ENCODE measurements around the gene CSF3. TPM values are rescaled to one million over a fixed set of nuclear protein-coding genes. Genes with fewer than 3 reads are reported as not detected.

The CSF3 gene
- total and polyA plus RNA-seq, 4 donors = 0.59 TPM; not detected in 3

- H3K4me3 ChIP-seq (ENCODE audit: low read depth, low read length) = no peak overlapping the region
- no CpG with 5 or more reads among the region's 1 CpG for WGBS (ENCODE audit: insufficient coverage)
- no peaks in the 10 kb centered on the region for H3K36me3 ChIP-seq (ENCODE audit: control insufficient read depth, insufficient read depth, low read length)
- H3K9me3 ChIP-seq (ENCODE audit: control insufficient read depth, insufficient read depth, low read length) = no peaks in the 10 kb centered on the region
- DNase-seq (ENCODE audit: low read depth in 4 of 6, low spot score in 6 of 6) = no peak
- no peak overlapping the region for H3K27ac ChIP-seq (ENCODE audit: low read depth, low read length)
- peaks cover 33% of the 10 kb centered on the region for H3K4me1 ChIP-seq (ENCODE audit: control insufficient read depth, insufficient read depth, low read length)
- H3K27me3 ChIP-seq (ENCODE audit: control insufficient read depth, insufficient read depth, low read length) = no peaks in the 10 kb centered on the region
Observed at GRCh38 chr17:40058865-40059264, 43.6 kb downstream of the CSF3 start.

DNA sequence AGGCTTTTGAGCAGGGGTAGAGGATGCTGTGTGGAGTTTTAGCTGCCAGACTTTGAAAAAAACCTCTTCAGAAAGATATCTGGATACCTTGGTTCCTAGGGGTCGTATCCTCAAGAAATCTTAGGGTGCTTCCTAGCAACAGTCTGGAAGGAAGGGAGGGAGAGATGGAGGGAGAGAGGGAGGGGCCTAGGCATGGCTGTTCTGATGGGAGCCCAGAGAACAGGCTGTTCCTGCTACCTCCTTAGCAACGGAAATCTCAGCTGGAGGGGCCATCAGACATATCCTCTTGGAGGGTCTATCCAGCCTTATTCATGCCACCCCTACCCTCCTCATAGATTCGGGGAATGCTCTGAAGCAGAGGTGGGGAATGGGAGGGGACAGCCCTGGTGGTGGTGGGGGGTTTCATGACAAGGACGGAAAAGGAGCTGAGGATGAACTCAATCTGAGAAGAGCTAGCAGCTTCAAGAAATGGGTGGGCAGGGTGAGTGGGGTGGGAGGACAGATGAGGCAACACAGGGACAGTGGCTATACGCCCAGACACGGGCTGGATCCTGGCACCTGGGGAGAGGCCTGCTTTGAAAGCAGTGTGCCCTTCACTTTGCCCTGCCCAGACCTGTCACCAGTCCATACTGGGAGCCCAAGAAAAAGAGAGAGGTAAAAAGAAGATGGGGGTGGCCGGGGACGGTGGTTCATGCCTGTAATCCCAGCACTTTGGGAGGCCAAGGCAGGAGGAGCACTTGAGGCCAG, 44.7 kb downstream of the CSF3 start:
- no peak for DNase-seq (ENCODE audit: low read depth in 4 of 6, low spot score in 6 of 6)
- no peak overlapping the region for H3K4me3 ChIP-seq (ENCODE audit: low read depth, low read length)
- H3K9me3 ChIP-seq (ENCODE audit: control insufficient read depth, insufficient read depth, low read length) = no peaks in the 10 kb centered on the region
- no peaks in the 10 kb centered on the region for H3K27me3 ChIP-seq (ENCODE audit: control insufficient read depth, insufficient read depth, low read length)
- no peak overlapping the region for H3K27ac ChIP-seq (ENCODE audit: low read depth, low read length)
- H3K36me3 ChIP-seq (ENCODE audit: control insufficient read depth, insufficient read depth, low read length) = no peaks in the 10 kb centered on the region
- H3K4me1 ChIP-seq (ENCODE audit: control insufficient read depth, insufficient read depth, low read length) = peaks cover 40% of the 10 kb centered on the region
- 62% methylated on average over 6 of the region's 8 CpGs for WGBS (ENCODE audit: insufficient coverage)

DNA sequence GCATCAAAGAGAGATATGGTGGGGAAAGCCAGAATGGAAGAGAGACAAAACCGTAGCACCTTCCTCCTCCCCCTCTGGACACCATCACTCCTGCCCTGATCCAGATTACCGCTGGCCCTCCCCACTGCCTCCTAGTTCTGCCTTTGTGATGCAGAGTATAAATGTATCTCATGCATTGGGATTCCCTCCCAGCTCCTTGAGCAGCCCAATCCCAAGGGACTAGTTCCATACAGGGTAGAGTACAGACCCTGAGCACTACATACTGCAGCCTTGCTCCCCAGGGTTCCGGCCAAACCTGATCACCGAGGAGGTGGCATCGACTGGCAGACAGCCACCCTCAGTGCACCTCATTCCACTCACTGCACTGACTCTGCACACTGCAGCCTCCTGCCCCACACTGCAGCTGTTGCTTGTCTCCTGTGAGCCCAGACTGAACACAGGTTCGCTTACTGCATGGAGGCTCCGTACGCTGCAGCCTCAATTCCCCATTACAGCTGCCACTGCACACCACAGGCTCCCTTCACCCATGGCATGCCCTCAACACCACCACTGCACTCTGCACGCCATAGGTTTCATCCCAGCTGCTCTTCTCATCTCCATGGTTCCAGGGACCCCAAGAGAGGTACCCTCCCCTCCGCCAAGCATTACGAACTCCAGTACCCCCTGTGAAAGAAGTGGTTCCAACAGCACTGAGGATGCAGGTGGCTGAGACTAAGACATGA, 45.8 kb downstream of the CSF3 start:
- no peaks in the 10 kb centered on the region for H3K27me3 ChIP-seq (ENCODE audit: control insufficient read depth, insufficient read depth, low read length)
- H3K4me3 ChIP-seq (ENCODE audit: low read depth, low read length) = no peak overlapping the region
- H3K36me3 ChIP-seq (ENCODE audit: control insufficient read depth, insufficient read depth, low read length) = peaks cover 4% of the 10 kb centered on the region
- H3K9me3 ChIP-seq (ENCODE audit: control insufficient read depth, insufficient read depth, low read length) = no peaks in the 10 kb centered on the region
- WGBS (ENCODE audit: insufficient coverage) = 50% methylated on average over 7 of the region's 11 CpGs
- DNase-seq (ENCODE audit: low read depth in 4 of 6, low spot score in 6 of 6) = no peak
- H3K4me1 ChIP-seq (ENCODE audit: control insufficient read depth, insufficient read depth, low read length) = peaks cover 51% of the 10 kb centered on the region
- no peak overlapping the region for H3K27ac ChIP-seq (ENCODE audit: low read depth, low read length)

DNA sequence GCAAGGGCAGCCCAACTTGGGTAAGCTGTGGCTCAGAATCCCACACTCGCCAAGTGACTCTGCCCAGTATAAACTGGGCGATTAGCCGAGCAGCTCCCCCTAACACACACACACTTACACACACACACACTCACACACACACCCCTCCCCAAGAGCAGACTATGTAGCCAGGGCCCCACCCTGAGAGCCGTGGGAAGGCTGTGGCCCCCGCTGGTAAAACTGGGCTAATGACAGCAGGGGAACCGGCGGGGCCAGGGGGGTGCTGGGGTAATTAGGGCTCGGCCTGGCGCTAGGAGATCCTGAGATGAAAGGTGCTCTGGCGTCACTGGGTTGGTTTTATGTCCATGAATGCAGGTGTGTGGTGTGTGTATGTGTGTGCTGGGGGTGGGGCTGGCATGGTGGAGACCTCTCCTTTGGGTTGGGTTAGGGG, 46.4 kb downstream of the CSF3 start:
- no peaks in the 10 kb centered on the region for H3K9me3 ChIP-seq (ENCODE audit: control insufficient read depth, insufficient read depth, low read length)
- peaks cover 4% of the 10 kb centered on the region for H3K36me3 ChIP-seq (ENCODE audit: control insufficient read depth, insufficient read depth, low read length)
- peak overlapping the region; percentile 47 for H3K4me3 ChIP-seq (ENCODE audit: low read depth, low read length)
- WGBS (ENCODE audit: insufficient coverage) = 38% methylated on average over 10 of the region's 10 CpGs
- no peaks in the 10 kb centered on the region for H3K27me3 ChIP-seq (ENCODE audit: control insufficient read depth, insufficient read depth, low read length)
- peaks cover 57% of the 10 kb centered on the region for H3K4me1 ChIP-seq (ENCODE audit: control insufficient read depth, insufficient read depth, low read length)
- DNase-seq (ENCODE audit: low read depth in 4 of 6, low spot score in 6 of 6) = no peak
- peak overlapping the region; percentile 64 for H3K27ac ChIP-seq (ENCODE audit: low read depth, low read length)

DNA sequence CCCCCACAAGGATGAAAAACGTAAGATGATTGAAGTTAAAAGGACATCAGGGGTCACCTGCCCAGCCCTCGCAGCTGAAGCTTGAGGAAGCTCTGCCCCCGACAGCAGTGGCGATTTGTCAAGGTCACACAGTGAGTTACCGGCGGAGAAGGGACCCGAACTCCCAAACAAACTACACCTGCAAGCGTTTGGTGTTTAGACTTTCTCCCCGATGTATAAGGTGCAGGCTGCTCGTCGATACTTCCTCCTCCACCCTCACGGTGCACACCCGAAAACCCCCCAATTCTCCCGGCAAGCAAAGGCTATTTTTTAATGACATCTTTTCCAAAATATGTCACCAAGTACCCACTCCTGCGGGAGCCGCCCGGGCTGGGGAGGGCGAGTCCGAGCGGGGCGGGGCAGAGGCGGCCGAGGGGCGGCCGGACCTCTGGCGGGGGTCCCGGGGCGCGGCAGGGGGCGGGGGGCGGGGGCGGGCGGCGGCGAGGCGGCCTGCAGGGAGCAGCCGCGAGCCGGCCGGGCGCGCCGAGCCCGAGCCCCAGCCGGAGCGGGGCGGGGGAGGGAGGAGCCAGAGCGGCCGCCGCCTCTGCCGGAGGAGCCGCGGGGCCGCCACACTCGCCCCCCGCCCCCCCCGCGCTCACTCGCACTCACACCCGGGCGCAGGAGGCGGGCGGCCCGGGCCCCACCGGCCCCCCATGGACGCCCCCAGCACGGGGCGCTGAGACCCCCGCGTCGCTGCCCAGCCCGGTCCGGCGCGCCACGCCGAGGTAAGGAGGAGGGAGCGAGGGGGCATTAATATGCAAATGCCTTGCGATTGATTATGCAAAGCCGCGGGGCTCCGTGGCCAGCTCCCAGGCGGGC, 47.3 kb downstream of the CSF3 start, which contains the start of gene THRA:
TSS of gene THRA (plus strand) at position 637 of the 858 bp plus-strand sequence. CDS start 11,524 bp downstream, outside the sequence.
- peaks cover 4% of the 10 kb centered on the region for H3K36me3 ChIP-seq (ENCODE audit: control insufficient read depth, insufficient read depth, low read length)
- 0% methylated on average over 66 of the region's 83 CpGs for WGBS (ENCODE audit: insufficient coverage)
- peak within 1 kb of the TSS; percentile 95 for H3K4me3 ChIP-seq (ENCODE audit: low read depth, low read length)
- no peaks in the 10 kb centered on the region for H3K27me3 ChIP-seq (ENCODE audit: control insufficient read depth, insufficient read depth, low read length)
- no peaks in the 10 kb centered on the region for H3K9me3 ChIP-seq (ENCODE audit: control insufficient read depth, insufficient read depth, low read length)
- H3K27ac ChIP-seq (ENCODE audit: low read depth, low read length) = peak within 1 kb of the TSS; percentile 89
- peak in 2 of 6 donors; percentile 86 to 92 for DNase-seq (ENCODE audit: low read depth in 4 of 6, low spot score in 6 of 6)
- peaks cover 66% of the 10 kb centered on the region for H3K4me1 ChIP-seq (ENCODE audit: control insufficient read depth, insufficient read depth, low read length)

DNA sequence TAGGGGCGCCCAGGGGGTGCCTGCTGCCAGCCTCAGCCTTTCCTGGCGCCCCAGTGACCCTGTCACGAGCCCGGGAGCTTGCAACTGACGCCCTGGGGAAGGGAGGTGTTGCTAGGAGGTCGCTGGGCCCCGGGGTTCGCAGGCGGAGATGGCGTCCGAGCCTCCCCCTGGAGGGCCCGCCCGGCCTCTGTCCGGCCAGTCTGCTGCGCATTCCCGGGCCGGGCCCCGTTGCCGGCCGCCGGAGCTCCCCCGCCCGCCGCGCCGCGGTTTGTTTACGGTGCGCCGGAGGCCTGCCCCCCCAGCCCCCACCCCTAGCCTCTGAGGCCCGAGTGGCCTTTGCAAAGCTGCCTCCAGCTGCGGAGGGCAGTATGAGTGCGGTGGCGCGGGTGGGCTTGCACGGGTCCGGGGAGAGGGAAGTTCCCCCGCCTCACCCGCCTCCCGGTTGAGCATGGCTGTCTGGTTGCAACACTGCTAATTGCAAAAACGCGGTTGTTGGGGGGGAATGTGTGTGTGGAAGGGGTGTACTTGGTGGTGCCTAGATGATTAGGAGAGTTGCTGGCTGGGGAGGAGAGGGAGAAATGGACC, 48.0 kb downstream of the CSF3 start:
- H3K27me3 ChIP-seq (ENCODE audit: control insufficient read depth, insufficient read depth, low read length) = no peaks in the 10 kb centered on the region
- peak in 2 of 6 donors; percentile 62 to 70 for DNase-seq (ENCODE audit: low read depth in 4 of 6, low spot score in 6 of 6)
- H3K36me3 ChIP-seq (ENCODE audit: control insufficient read depth, insufficient read depth, low read length) = peaks cover 4% of the 10 kb centered on the region
- peak overlapping the region; percentile 89 for H3K27ac ChIP-seq (ENCODE audit: low read depth, low read length)
- H3K4me1 ChIP-seq (ENCODE audit: control insufficient read depth, insufficient read depth, low read length) = peaks cover 70% of the 10 kb centered on the region
- no peaks in the 10 kb centered on the region for H3K9me3 ChIP-seq (ENCODE audit: control insufficient read depth, insufficient read depth, low read length)
- WGBS (ENCODE audit: insufficient coverage) = 0% methylated on average over 32 of the region's 42 CpGs
- H3K4me3 ChIP-seq (ENCODE audit: low read depth, low read length) = peak overlapping the region; percentile 95

- Histone ChIP-seq H3K4me3 (ENCODE audit: low read depth, low read length) (peak overlapping the region; percentile 95), H3K4me1 (ENCODE audit: control insufficient read depth, insufficient read depth, low read length) (peaks cover 77% of the 10 kb centered on the region), H3K9me3 (ENCODE audit: control insufficient read depth, insufficient read depth, low read length) (no peaks in the 10 kb centered on the region), H3K36me3 (ENCODE audit: control insufficient read depth, insufficient read depth, low read length) (peaks cover 4% of the 10 kb centered on the region), H3K27me3 (ENCODE audit: control insufficient read depth, insufficient read depth, low read length) (no peaks in the 10 kb centered on the region), H3K27ac (ENCODE audit: low read depth, low read length) (peak overlapping the region; percentile 89)
- 4% methylated on average over 9 of the region's 10 CpGs for WGBS (ENCODE audit: insufficient coverage)
- DNase-seq (ENCODE audit: low read depth in 4 of 6, low spot score in 6 of 6) = peak in 2 of 6 donors; percentile 57 to 69
Observed at GRCh38 chr17:40063901-40064531, 48.8 kb downstream of the CSF3 start.

DNA sequence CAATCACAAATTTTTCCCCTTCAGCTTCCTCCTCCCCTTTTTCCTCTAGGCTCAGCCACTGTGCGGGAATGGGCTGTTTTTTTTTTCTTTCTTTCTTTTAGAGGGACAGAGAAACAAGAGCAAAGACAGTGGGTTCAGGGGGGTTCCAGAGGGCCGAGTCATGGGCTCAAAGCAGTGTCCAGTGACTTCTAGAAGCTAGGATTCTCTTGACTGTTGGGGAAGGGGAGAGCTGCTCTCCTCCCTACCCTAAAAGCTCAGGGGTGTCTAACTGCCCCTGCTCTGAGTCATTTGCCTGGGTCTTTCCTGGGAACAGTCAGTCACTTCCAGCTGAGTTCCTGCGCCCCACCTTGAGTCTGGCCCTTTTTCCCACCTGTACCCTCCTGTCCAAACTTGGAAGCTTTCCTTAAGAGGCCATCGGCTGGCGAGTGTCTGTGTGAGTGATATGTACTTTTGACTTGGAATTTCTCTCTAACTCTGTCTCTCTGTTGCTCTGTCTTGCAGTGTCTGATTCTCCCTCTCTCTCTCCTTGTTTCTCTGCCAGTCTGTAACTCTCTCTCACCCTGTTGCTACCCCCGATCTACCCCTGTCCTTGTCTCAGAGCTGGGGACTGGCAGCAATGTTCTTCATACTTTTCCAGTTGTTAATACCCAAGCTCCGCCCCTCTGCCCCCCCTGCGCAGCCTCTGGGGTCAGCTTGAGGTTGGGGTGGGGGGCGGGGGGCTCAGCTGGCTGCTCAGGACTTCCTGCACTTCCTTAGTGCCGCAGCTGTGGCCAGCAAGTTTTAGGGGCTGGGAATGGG, 49.9 kb downstream of the CSF3 start:
- Histone ChIP-seq H3K36me3 (ENCODE audit: control insufficient read depth, insufficient read depth, low read length) (peaks cover 4% of the 10 kb centered on the region), H3K4me1 (ENCODE audit: control insufficient read depth, insufficient read depth, low read length) (peaks cover 86% of the 10 kb centered on the region), H3K27me3 (ENCODE audit: control insufficient read depth, insufficient read depth, low read length) (no peaks in the 10 kb centered on the region), H3K27ac (ENCODE audit: low read depth, low read length) (peak overlapping the region; percentile 89), H3K9me3 (ENCODE audit: control insufficient read depth, insufficient read depth, low read length) (no peaks in the 10 kb centered on the region), H3K4me3 (ENCODE audit: low read depth, low read length) (peak overlapping the region; percentile 95)
- 0% methylated on average over 1 of the region's 10 CpGs for WGBS (ENCODE audit: insufficient coverage)
- peak in 2 of 6 donors; percentile 74 to 78 for DNase-seq (ENCODE audit: low read depth in 4 of 6, low spot score in 6 of 6)

All from spinal cord (tissue), 10 donors.